Uterus (tissue), 4 donors: ENCODE results near the gene MAP4K3. TPM values are rescaled to one million over a fixed set of nuclear protein-coding genes. Genes with fewer than 3 reads are reported as not detected.

Experiments used
- DNase-seq, 2 donors: peaks; one replicate each; pipeline ENCODE4 v3.0.0-alpha.2; 2019 to 2020
- H3K27ac ChIP-seq, 2 donors: fragments of 200-600 bp; sonication (generic); 1 replicate in 1 of 2; 2 replicates in 1 of 2; pipeline ENCODE4 v1.5.1; 2016 to 2018
- H3K27me3 ChIP-seq, 2 donors: fragments of 200-600 bp; sonication (generic); one replicate each; pipeline ENCODE4 v1.5.1; 2018 to 2019; ENCODE audit warnings: control low read depth in 1 of 2
- H3K36me3 ChIP-seq, 2 donors: fragments of 200-600 bp; sonication (generic); one replicate each; pipeline ENCODE4 v1.5.1; 2019; ENCODE audit warnings: control low read depth in 1 of 2
- H3K4me1 ChIP-seq, 2 donors: fragments of 200-600 bp; sonication (generic); one replicate each; pipeline ENCODE4 v1.5.1; 2018 to 2019; ENCODE audit warnings: control low read depth in 1 of 2
- H3K4me3 ChIP-seq, 2 donors: fragments of 200-600 bp; sonication (generic); 1 replicate in 1 of 2; 2 replicates in 1 of 2; pipeline ENCODE4 v1.5.1; 2018 to 2019; ENCODE audit warnings: mild to moderate bottlenecking in 1 of 2
- H3K9me3 ChIP-seq, 2 donors: fragments of 200-600 bp; sonication (generic); one replicate each; pipeline ENCODE4 v1.5.1; 2019; ENCODE audit warnings: control low read depth in 1 of 2
- CTCF ChIP-seq, 4 experiments: fragments of 200-600 bp in 2 of 4; fragments of 450-650 bp in 2 of 4; sonication (generic) in 2 of 4; IDR thresholded peaks; one replicate each; pipeline ENCODE4 v1.5.1; 2016 to 2019; ENCODE audit warnings: antibody characterized with exemption in 4 of 4, mild to moderate bottlenecking in 2 of 4, moderate library complexity in 1 of 4
- POLR2A ChIP-seq, 2 donors: fragments of 450-650 bp; IDR thresholded peaks; one replicate each; pipeline ENCODE4 v1.6.1; 2016; ENCODE audit warnings: antibody characterized with exemption in 2 of 2, mild to moderate bottlenecking in 1 of 2, moderate library complexity in 1 of 2
- intact Hi-C: fragments of 100-400 bp; cut with DNase I; formaldehyde crosslinking; loops from one replicate; pipeline ENCODE4 v1.15.1; 2023; ENCODE audit warnings: low total_unique reads
- total RNA-seq, 4 donors: library from RNA; depleted of rRNA in 3 of 4; stranded (reverse); fragments of >200 nt in 3 of 4; gene quantifications; one replicate each; pipeline versions ENCODE4 v1.1.0 to v1.2.4, GENCODE V29; 2014 to 2023
- donor health status: DM: yes; HTN: yes; CAD: no.

MAP4K3 gene
- total RNA-seq, 4 donors from 2014 or later = 31.5 to 110 (median 72.3) TPM

DNA sequence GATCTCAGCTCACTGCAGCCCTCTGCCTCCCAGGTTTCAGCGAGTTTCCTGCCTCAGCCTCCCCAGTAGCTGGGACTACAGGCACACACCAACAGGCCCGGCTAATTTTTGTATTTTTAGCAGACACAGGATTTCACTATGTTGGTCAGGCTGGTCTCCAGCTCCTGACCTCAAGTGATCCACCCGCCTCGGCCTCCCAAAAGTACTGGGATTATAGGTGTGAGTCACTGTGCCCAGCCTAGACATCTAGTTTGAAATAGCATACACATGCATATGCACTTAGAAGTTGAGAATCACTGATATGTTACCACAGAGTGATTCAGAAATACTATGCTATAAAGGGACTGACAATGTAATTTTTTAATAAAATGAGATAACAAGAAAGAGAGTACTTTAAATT lies 123.5 kb downstream of the MAP4K3 start:
- TF ChIP-seq CTCF (IDR thresholded peaks at IDR 0.05) = no peak
- TF ChIP-seq POLR2A (IDR thresholded peaks at IDR 0.05) = no peak
- no peak overlapping the region for H3K27ac ChIP-seq
- DNase-seq = no peak
- H3K4me3 ChIP-seq = no peak overlapping the region
- intact Hi-C loops = no loop called here
- no peaks in the 10 kb centered on the region for H3K27me3 ChIP-seq
- no peaks in the 10 kb centered on the region for H3K4me1 ChIP-seq
- H3K9me3 ChIP-seq = no peaks in the 10 kb centered on the region
- no peaks in the 10 kb centered on the region for H3K36me3 ChIP-seq

- intact Hi-C loops = no loop called here
- Histone ChIP-seq H3K27me3 (no peaks in the 10 kb centered on the region), H3K4me3 (no peak overlapping the region), H3K4me1 (no peaks in the 10 kb centered on the region), H3K36me3 (no peaks in the 10 kb centered on the region), H3K9me3 (no peaks in the 10 kb centered on the region), H3K27ac (no peak overlapping the region)
- no peak for DNase-seq
- TF ChIP-seq CTCF (IDR thresholded peaks at IDR 0.05) (no peak), POLR2A (IDR thresholded peaks at IDR 0.05) (no peak)
Measured at GRCh38 chr2:39311469-39311868, 125.6 kb downstream of the MAP4K3 start.

DNA sequence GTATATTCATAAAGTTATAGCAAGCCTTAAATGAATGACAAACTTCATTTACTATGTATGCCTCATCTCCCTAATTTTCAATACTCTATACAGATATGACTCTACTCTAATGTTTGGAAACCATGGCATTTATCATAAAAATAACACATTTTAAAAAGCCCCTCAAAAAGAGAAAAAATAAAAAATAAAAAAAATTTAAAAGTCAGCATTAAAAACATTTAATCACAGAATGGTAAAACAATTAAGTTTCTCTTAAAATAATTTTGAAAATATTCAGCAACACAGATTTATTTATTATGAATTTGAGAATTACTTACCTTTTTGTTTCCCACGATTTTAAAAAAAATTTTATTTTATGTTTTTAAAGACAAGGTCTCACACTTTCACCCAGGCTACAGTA lies 128.3 kb downstream of the MAP4K3 start:
- Histone ChIP-seq H3K4me1 (no peaks in the 10 kb centered on the region), H3K27ac (no peak overlapping the region), H3K4me3 (no peak overlapping the region), H3K27me3 (no peaks in the 10 kb centered on the region), H3K36me3 (no peaks in the 10 kb centered on the region), H3K9me3 (no peaks in the 10 kb centered on the region)
- DNase-seq = no peak
- intact Hi-C loops = no loop called here
- no peak for TF ChIP-seq POLR2A (IDR thresholded peaks at IDR 0.05)
- TF ChIP-seq CTCF (IDR thresholded peaks at IDR 0.05) = no peak

- Histone ChIP-seq H3K36me3 (no peaks in the 10 kb centered on the region), H3K27me3 (no peaks in the 10 kb centered on the region), H3K27ac (no peak overlapping the region), H3K4me1 (no peaks in the 10 kb centered on the region), H3K4me3 (no peak overlapping the region), H3K9me3 (no peaks in the 10 kb centered on the region)
- DNase-seq = no peak
- TF ChIP-seq CTCF (IDR thresholded peaks at IDR 0.05) (no peak), POLR2A (IDR thresholded peaks at IDR 0.05) (no peak)
- intact Hi-C loops = no loop called here
Measured at GRCh38 chr2:39306626-39307025, 130.5 kb downstream of the MAP4K3 start.

- Histone ChIP-seq H3K4me1 (no peaks in the 10 kb centered on the region), H3K36me3 (no peaks in the 10 kb centered on the region), H3K9me3 (no peaks in the 10 kb centered on the region), H3K27ac (no peak overlapping the region), H3K27me3 (no peaks in the 10 kb centered on the region), H3K4me3 (no peak overlapping the region)
- intact Hi-C loops = no loop called here
- DNase-seq = no peak
- TF ChIP-seq CTCF (IDR thresholded peaks at IDR 0.05) (no peak), POLR2A (IDR thresholded peaks at IDR 0.05) (no peak)
Measured at GRCh38 chr2:39304729-39305128, 132.4 kb downstream of the MAP4K3 start.
